NCI-H2029 treated with DMSO at 0.1 percent for 48 hours (cell line): ENCODE data around the gene DCBLD2.

Experiments
- DNase-seq: peaks from one replicate; lab custom pipeline; 2025; lab: John Stamatoyannopoulos, UW

Gene DCBLD2

GRCh38 chr3:98793971-98794370, 107.5 kb downstream of the DCBLD2 start:
- no peak for DNase-seq

DNA sequence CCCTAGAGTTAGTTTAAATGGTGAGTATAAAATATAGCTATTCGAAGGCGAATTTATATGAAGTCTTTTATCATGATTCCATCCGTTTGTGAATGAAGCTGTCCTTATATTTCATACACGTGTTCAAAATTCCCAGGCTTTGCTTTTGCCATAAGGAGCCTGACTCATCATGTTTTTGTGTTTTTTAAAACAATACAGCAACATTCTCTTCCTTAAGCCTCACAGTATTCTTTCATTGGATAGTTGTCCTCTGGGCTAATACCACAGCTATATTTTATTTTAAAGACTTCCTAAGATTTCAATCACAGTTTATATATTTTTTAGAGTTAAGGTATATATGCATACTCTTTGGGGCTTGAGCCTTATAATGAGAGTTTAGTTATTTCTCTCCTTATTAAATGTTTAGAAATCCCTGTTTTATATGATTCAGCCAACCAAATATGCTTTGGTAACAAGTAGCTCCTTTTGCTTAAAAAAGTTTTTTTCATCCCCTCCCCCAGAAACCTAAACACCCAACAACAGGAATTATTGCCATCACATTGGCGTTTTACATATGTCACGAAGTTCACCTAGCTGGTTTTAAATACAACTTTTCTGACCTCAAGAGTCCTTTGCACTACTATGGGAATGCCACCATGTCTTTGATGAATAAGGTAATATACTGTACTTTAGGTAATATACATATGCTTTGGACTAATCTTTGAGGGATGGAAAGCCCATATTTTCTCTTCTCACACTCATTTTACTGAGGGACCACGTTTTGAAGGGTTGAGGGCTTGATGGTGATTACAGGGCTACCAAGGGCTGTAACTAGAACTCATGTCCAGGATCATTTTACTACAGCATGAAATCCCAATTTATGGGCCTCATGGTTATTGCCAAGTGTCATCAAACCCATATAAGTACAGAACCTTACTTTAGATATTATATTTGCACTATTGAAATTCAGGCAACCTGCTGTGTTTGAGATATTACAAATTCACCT, 109.9 kb downstream of the DCBLD2 start:
- DNase-seq: no peak

DNA sequence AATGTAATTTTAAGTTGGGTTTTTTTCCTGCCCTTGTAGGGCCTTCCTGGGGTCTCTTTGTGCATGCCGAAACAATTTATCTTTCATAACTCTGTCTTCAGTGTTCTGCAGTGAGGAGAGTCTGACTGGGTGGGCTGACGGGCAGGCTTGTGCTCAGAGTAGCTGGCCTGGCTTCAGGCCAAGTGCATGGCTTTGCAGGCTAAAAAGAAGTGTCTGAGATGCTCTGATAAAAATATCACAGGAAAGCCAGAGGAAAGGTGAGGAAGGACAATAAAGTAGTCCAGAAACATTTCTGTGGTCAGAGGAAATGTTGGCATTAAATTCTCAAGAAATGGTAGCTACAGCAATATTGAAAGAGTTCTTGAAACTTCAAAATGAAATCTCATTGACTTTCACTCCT, 112.8 kb downstream of the DCBLD2 start:
- DNase-seq: no peak

GRCh38 chr3:98787181-98787580, 114.3 kb downstream of the DCBLD2 start:
- DNase-seq: no peak

DNA sequence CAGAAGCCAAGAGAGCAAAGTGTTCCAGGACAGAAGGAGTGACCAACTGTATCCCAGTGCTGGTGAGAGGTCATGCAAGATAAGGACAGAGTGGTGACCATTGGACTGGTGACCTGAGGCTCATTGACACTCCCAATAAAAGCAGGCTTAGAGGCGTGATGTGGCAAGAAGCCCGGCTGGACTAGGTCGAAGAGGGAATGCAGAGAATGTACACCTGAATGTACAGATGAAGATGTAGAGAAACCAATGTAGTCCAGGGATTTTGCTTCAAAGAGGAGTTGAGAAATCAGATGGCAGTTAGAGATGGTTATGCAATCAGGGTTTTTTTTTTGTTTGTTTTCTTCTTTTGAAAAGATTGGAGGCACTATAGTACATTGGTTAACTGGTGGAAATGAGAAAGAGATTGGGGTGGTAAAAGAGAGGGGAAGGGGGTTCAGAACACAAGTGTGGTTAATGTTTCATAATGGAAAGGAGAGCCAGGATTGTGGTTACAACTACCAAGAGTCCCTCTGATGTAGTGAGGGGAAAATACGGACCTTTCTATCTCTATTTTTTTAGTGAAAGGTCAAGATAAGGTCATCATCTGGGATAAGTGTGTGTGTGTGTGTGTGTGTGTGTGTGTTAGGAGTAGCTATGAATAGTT, 115.0 kb downstream of the DCBLD2 start:
- no peak for DNase-seq

DNA sequence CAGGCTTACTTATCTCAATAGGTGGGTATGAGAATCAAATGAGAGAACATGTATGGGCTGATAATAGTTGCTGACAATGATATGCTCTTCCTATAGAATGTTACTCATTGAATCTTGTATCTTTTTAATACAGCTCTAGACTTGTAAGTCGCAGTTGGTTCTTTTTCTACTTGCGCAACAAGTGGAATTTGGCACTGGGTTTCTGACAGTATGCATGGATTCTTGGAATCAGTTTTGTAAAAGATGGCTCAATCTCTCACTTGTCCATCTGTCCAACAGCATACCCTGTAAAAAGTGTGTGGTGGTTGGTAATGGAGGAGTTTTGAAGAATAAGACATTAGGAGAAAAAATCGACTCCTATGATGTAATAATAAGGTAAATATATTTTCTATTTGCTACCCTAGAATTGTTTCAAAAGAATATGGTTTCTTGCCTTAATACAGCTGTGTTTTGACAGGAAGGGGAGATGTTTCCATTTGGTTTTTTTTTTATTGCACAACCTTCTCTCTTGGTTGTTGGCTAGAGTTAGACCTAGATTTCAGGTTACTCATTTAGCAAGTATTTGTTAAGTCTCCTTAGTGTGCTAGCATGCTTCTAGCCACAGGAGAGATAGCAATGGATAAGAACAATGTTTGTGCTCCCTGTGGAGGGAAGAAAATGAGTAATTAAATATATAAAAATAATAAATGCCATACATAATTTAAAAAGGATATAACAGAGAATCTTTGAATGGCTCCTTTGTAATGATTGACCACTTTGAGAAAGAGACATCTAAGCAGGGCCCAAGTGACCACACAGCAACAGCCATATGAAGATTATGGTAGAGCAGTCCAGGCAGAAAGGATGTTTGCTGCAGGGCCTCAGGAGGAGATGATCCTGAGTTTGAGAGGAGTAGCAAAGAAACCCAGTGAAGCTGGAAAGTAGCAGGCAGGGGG, 116.6 kb downstream of the DCBLD2 start:
- no peak for DNase-seq

DNA sequence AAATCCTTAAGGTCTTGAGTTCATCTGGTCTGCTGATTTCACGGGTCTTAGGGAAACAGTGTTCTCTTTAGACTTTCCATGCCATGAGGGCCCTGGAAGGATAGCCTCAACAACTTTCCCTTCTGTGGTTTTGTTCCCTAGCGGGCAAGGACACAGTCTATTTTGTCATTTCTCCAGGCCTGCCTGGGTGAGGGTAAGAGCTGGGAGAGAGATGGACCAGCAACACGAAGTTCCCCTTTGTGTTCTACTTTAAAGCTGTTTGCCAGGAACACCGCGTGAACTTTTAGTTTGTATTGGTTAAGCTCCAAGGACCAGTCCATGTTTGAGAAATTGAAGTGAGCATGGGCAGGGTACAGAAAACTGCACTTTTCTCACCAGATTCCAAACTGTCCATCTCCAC, 117.5 kb downstream of the DCBLD2 start:
- DNase-seq: no peak

DNA sequence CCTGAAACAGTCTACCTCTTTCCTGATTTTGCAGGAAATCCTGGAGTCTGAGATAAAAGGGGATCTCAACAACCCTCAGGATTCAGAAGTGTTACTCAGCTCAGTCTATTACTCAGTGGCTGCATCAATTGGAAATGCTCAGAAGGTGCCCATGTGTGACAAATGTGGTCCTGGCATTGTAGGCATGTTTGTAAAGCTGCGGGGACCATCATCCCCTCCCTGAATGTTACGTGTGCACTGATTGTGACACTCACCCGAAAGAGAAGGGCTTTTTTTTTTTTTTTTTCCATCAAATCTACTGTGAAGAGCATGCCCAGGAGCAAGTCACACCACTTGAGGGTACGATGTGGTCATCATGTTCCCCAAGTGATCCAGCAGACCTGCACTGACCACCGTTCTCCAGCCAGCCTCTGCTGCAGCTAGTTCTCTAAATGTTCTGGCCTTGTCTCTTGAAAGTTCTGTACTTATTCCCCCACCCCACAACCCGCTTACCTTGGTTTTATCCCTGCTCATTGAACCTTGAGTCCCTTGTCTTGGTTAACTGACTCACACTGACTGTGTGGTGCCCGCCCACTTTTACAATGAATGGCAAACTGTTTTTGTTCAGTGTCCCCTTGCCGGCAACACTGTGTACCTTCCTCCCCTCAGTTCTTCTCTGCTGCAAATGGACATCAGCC, 118.5 kb downstream of the DCBLD2 start:
- no peak for DNase-seq

DNA sequence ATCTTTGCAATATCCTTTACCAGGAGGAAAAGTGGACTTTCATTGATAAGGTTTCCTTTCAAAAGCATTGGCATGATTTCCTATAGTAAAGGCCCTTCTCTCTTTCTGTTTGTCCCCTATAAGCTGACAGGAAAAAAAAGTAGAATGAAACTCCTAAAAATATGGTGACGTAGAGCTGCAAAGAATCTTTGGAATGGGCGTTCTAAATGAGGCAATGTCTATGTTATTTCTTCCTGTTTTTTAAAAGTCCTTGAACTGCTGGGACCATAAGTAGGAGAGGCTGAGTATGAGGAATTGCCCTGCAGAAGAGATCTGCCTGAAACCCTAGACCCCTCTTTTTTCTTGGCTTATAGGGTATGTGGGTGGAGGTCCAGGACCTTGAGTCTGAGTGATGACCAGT, 121.2 kb downstream of the DCBLD2 start:
- DNase-seq: no peak

GRCh38 chr3:98779541-98780335, 121.8 kb downstream of the DCBLD2 start:
- no peak for DNase-seq

- no peak for DNase-seq
Observed at GRCh38 chr3:98778852-98779413, 122.6 kb downstream of the DCBLD2 start.

DNA sequence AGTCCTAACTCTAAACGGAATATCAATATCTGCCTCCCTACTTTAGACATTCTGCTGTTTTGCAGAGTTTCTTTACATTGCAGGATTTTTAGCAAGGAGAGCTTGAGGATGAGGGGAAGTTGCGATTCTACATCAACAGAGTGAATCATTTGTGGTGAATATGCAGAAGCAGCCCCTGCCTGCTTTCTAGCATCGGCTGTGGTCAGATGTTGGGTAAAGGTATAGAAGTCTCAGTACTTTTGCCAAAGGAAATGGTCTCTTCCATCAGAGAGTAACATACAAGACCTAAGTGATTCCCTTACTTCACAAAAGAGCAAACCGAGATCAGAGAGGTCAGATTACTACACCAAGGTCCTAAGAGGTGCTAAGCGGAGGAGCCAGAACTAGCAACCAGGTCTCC, 123.1 kb downstream of the DCBLD2 start:
- DNase-seq: no peak

- no peak for DNase-seq
Observed at GRCh38 chr3:98777801-98778220, 123.7 kb downstream of the DCBLD2 start.

DNA sequence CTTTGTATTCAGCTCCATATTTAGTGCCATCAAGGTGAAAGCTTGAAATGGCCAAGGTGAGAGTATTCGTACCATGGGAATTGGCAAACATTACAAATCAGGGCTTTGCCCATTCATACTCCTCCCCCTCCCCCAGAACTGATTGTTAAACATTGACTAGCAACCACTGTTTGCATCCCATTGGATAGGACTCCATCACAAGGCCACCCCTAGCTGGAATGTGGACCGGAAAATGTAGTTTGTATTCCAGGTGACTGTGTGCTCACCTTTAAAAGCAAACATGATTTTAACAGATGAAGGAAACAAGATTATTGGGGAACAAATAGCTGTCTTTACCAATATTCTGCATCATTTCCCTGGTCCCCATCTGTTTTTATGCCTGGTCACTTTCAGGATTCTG, 124.2 kb downstream of the DCBLD2 start:
- no peak for DNase-seq

DNA sequence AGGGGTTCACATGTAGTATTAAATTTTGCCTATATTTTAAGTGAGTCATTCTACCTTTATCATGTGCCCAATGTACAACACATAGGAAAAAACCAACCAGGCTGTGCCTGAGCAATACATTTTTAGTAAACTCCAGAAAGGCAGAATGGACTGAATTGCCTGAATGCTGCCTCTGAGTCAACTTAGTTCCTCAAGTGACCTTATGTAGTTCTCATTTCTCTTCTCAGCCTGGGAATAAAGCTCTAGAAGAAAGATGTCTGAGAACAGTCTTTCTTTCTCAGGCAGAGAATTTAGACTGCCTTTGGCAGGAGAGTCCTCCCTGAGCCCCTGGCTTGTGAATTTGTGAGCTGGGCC, 125.4 kb downstream of the DCBLD2 start:
- no peak for DNase-seq

DNA sequence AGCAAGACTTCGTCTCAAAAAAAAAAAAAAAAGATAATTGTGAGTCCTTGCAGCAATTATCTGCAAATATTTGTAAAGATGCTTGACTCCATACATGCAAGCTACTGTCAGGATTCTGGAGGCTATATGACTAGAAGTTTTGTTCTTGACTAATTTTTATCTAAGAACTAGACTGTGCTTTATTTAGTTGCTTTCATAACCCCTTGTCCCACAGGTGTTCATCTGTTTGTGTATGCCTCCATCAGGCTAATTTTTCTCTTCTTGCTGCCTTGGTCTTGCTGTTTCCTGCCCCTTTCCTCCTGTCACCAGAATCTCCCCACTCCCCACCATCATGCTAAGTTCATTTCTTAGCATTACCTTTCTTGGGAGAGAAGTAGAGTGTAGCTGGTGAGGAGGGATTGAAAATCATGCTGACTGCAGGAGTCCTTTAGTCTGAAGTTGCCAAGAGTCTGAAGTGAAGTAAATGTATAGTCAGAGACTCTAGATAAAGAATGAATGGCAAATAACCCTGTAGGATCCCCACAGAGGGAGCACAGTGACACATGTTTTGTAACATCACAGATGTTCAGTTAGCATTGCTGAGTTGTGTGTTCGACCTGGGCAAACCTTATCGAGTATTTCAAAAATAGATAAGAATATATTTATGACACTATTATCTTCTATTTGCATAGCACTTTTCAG, 125.9 kb downstream of the DCBLD2 start:
- no peak for DNase-seq

GRCh38 chr3:98772022-98772421, 129.5 kb downstream of the DCBLD2 start:
- no peak for DNase-seq

DNA sequence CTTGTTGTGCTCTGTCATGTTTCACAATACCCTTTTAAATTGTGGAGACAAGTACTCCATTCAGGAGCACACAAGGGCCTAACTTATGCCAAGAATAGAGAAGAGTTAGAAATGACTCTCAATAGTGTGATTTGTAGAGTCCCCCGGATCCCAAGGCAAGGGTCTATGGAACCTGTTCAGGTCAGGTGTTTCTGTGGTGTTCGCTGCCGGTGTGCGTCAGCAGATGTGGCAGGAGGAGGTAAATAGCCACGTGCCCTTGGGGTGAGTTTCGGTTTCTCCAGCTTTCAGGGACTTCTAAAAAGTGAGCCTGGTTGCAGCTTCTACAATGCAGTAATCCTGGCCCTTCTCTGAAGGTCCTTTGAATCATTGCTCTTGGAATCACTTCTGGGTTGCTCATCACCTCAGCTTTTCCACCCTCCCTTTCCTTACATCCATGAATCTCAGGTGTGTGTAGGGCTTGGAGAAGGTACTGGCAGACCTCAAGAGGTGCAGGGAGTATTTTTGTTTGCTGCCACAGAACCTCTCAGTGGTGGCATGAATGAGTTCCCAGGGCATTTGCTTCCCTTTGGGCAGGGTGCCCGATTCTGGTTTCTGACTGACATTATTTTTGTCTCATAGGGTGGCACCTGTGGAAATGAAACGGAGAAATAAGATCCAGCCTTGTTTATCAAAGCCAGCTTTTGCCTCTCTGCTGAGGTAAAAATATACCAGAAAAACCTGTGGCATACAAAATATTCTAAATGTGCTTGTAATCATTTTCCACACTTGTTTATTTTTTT, 131.0 kb downstream of the DCBLD2 start:
- no peak for DNase-seq

DNA sequence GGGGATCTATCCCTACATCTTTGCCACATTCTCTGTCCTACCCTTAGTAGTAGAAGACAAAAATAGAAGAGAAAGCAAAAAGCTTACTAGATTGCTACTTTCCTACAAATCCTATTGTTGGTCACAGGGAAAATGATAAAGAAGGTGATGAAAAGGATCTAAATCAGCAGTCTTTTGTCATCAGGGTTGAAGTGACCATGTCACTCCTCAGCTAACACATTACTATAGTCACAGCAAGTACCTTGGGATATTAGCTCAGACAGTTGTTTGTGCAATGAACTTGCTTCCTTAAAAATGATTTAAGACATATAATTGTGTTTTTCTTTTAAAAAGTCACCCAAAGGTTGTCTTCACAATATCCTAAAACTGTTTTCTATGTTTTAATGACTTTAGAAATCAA, 132.0 kb downstream of the DCBLD2 start:
- DNase-seq: no peak
